AG04450 (cell line): ENCODE measurements around the gene IFNAR1. TPM values are rescaled to one million over a fixed set of nuclear protein-coding genes. Genes with fewer than 3 reads are reported as not detected.

ENCODE experiments used
- CTCF ChIA-PET: fragments of 300-600, 350-600 bp; formaldehyde crosslinking; extraction: SDS; loops from one replicate; lab custom pipeline; 2022; ENCODE audit warnings: antibody characterized with exemption, inconsistent platforms; lab: Charles Lee
- POLR2A ChIA-PET: fragments of 350-600 bp; formaldehyde crosslinking; extraction: SDS; loops from one replicate; lab custom pipeline; 2021; ENCODE audit warnings: antibody characterized with exemption, inconsistent platforms; lab: Yijun Ruan, JAX
- DNase-seq: peaks from one replicate; pipeline ENCODE4 v3.0.0-alpha.2; 2011; ENCODE audit warnings: low read depth, low spot score
- H3K27ac ChIP-seq: one replicate; pipeline ENCODE4 v1.5.1; 2012; ENCODE audit warnings: low read depth, low read length, control low read depth
- H3K27me3 ChIP-seq: one replicate; pipeline ENCODE4 v1.6.0; 2012; ENCODE audit warnings: low read length; ENCODE audit not compliant: control insufficient read depth, insufficient read depth
- H3K4me3 ChIP-seq: 2 replicates; pipeline ENCODE4 v1.5.1; 2011; ENCODE audit warnings: mild to moderate bottlenecking, low read depth, low read length, control low read depth
- H3K9me3 ChIP-seq: 2 replicates; pipeline ENCODE4 v1.5.1; 2012; ENCODE audit warnings: low read length; ENCODE audit not compliant: control insufficient read depth, insufficient read depth
- polyA plus RNA-seq: library from polyadenylated mRNA; depleted of rRNA; stranded (reverse); fragments of >200 nt; gene quantifications from 2 replicates; pipeline ENCODE4 v1.2.3, GENCODE V29; 2011
- TF ChIP-seq, protein P1 (sequence below): IDR thresholded peaks from 2 replicates; pipeline ENCODE4 v1.5.1; 2011; ENCODE audit warnings: low read depth, low read length, control low read depth, inconsistent platforms

The IFNAR1 gene
- polyA plus RNA-seq, 1 experiment, result 21.2 TPM

DNA sequence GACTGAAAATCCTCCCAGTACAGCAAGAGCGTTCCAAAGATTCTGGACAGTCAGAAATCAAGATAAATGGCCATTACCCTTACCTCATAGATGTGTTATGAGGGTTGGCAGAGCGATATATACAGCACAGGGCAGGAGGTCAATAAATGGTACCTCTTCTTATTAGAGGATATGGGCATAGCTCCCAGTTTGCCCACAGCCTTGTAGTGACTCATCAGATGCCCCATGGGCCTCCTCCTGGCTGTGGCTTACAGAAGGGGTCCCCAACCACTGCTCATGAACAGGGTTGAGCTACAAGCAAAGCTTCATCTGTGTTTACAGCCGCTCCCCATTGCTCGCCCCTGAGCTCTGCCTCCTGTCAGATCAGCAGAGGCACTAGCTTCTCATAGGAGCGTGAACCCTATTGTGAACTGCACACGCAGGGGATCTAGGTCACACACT lies 71.1 kb downstream of the IFNAR1 start:
- TF ChIP-seq, protein P1, sequence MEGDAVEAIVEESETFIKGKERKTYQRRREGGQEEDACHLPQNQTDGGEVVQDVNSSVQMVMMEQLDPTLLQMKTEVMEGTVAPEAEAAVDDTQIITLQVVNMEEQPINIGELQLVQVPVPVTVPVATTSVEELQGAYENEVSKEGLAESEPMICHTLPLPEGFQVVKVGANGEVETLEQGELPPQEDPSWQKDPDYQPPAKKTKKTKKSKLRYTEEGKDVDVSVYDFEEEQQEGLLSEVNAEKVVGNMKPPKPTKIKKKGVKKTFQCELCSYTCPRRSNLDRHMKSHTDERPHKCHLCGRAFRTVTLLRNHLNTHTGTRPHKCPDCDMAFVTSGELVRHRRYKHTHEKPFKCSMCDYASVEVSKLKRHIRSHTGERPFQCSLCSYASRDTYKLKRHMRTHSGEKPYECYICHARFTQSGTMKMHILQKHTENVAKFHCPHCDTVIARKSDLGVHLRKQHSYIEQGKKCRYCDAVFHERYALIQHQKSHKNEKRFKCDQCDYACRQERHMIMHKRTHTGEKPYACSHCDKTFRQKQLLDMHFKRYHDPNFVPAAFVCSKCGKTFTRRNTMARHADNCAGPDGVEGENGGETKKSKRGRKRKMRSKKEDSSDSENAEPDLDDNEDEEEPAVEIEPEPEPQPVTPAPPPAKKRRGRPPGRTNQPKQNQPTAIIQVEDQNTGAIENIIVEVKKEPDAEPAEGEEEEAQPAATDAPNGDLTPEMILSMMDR, result no peak
- Histone ChIP-seq H3K4me3 (no peak overlapping the region), H3K27ac (no peak overlapping the region), H3K27me3 (no peaks in the 10 kb centered on the region), H3K9me3 (no peaks in the 10 kb centered on the region)
- no peak for DNase-seq
- CTCF ChIA-PET, result interaction anchor here (1.0 to 2.6 kb wide), 2 partner anchors 35 to 200 kb away, joined by 3 to 11 read pairs; no protein-coding TSS in a partner anchor
- POLR2A ChIA-PET, result interaction anchor here (1.1 kb wide), 1 partner anchor 11 kb away, joined by 3 read pairs; no protein-coding TSS in a partner anchor

DNA sequence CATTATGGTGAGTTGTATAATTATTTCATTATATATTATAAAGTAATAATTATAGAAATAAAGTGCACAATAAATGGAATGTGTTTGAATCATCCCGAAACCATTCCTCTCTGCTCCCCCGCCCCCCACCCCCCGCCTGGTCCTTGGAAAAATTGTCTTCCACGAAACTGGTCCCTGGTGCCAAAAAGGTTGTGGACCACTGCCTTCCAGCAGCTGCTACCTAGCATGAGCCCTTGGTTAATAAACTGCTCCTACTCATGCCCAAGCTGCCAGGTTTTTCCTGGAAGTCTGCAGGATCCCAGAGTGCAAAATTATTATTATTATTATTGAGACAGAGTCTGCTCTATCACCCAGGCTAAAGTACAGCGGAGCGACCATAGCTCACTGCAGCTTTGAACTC lies 71.7 kb downstream of the IFNAR1 start:
- CTCF ChIA-PET, result interaction anchor here (1.0 to 2.6 kb wide), 2 partner anchors 35 to 200 kb away, joined by 3 to 11 read pairs; no protein-coding TSS in a partner anchor
- POLR2A ChIA-PET, result interaction anchor here (1.1 kb wide), 1 partner anchor 11 kb away, joined by 3 read pairs; no protein-coding TSS in a partner anchor
- Histone ChIP-seq H3K27ac (peak overlapping the region; percentile 39), H3K9me3 (no peaks in the 10 kb centered on the region), H3K27me3 (no peaks in the 10 kb centered on the region), H3K4me3 (no peak overlapping the region)
- TF ChIP-seq, protein P1, result no peak
- no peak for DNase-seq

DNA sequence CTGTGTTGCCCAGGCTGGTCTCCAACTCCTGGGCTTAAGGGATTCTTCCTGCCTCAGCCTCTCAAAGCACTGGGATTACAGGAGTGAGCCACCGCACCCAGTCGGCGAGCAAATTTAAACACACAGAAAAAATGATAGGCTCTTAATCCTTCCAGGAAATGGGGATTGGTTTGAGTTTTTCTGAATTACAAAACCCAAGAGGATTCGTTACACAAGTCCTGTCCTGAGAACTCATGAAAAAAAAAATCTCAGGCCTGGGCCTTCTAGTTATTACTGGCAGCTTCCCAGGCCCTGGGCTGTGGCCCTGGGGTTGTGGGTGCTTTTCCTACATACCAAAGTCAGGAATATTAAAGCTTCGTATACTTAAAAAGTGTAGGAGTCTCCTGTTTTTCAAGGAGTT lies 72.2 kb downstream of the IFNAR1 start:
- TF ChIP-seq, protein P1, result no peak
- Histone ChIP-seq H3K27me3 (no peaks in the 10 kb centered on the region), H3K4me3 (no peak overlapping the region), H3K27ac (peak overlapping the region; percentile 39), H3K9me3 (no peaks in the 10 kb centered on the region)
- CTCF ChIA-PET, result interaction anchor here (0.7 to 2.6 kb wide), 3 partner anchors 36 to 201 kb away, joined by 3 to 11 read pairs (median 3); no protein-coding TSS in a partner anchor
- DNase-seq, result no peak
- POLR2A ChIA-PET, result no interaction called here

DNA sequence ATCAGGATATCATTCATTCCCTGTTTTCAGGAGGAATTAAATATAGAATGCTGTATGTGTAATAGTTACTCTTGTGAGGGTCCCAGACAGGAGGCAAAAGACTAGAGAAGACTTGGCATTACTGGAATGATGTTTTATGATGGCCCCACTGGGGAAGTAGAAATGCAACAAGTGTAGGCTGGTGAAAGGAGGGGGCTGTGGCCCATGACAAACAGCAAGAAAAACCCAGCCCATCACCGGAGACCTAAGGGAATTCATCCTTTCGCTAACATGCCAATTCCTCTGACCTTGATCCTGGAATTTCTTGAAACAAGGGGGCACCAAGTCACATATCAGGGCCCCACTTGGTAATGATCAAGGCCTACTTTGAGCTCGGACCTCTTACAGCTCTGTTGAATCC lies 72.9 kb downstream of the IFNAR1 start:
- Histone ChIP-seq H3K9me3 (no peaks in the 10 kb centered on the region), H3K27ac (no peak overlapping the region), H3K4me3 (no peak overlapping the region), H3K27me3 (no peaks in the 10 kb centered on the region)
- ChIA-PET POLR2A (no interaction called here), CTCF (interaction anchor here (0.7 to 2.6 kb wide), 2 partner anchors 37 to 41 kb away, joined by 3 to 11 read pairs; no protein-coding TSS in a partner anchor)
- TF ChIP-seq, protein P1, result no peak
- no peak for DNase-seq

DNA sequence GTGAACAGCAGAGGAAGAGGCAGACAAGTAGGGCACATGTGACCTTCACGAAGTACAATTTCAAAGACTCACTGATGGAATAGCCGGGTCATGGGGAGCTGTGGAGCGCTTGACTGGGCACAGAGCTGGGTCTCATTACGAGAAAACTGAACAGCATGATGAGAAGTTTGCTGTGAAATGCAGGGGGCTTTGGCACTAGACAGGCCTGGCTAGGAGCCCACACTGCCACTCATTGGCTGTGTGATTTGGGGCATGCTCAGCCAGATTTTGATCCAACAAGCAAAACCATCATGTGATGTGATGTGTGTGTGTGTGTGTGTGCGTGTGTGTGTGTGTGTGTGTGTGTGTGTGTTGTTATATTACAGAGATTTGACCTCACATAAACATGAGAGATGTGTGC lies 73.6 kb downstream of the IFNAR1 start:
- no peaks in the 10 kb centered on the region for H3K9me3 ChIP-seq
- DNase-seq, result no peak
- TF ChIP-seq, protein P1, result no peak
- POLR2A ChIA-PET, result no interaction called here
- CTCF ChIA-PET, result no interaction called here
- H3K27ac ChIP-seq, result no peak overlapping the region
- no peak overlapping the region for H3K4me3 ChIP-seq
- no peaks in the 10 kb centered on the region for H3K27me3 ChIP-seq
